NOMO-1 treated with dmso at 0.1 percent for 144 hours (cell line): ENCODE results near the gene HMOX1.
"Not testable (repeated sequence)": the region's sequence is repeated elsewhere in the genome, so short reads cannot be mapped to it uniquely, and the experiment has no call there.

ENCODE experiments used
- DNase-seq: peaks from one replicate; lab custom pipeline; 2025; ENCODE audit not compliant: unreplicated experiment; lab: John Stamatoyannopoulos, UW

Gene HMOX1

GRCh38 chr22:35349704-35350538 is 31.0 kb upstream of the HMOX1 start:
- DNase-seq: no peak

- DNase-seq: peak; percentile 82
Measured at GRCh38 chr22:35350539-35351503, 30.1 kb upstream of the HMOX1 start.

- peak; percentile 79 for DNase-seq
Measured at GRCh38 chr22:35352214-35353111, 28.4 kb upstream of the HMOX1 start.

- DNase-seq: no peak
Measured at GRCh38 chr22:35353318-35353717, 27.6 kb upstream of the HMOX1 start.

GRCh38 chr22:35354068-35354467 is 26.8 kb upstream of the HMOX1 start:
- DNase-seq: no peak

- no peak for DNase-seq
Measured at GRCh38 chr22:35357883-35358621, 22.8 kb upstream of the HMOX1 start.

GRCh38 chr22:35359380-35360065 is 21.4 kb upstream of the HMOX1 start:
- DNase-seq: no peak

- DNase-seq: no peak
Measured at GRCh38 chr22:35361001-35361558, 19.8 kb upstream of the HMOX1 start.

- DNase-seq: no peak
Measured at GRCh38 chr22:35363566-35364086, 17.3 kb upstream of the HMOX1 start.

GRCh38 chr22:35364230-35364629 is 16.7 kb upstream of the HMOX1 start:
- not testable (repeated sequence) for DNase-seq

GRCh38 chr22:35367331-35367886 is 13.5 kb upstream of the HMOX1 start:
- peak; percentile 63 for DNase-seq

GRCh38 chr22:35368386-35368785 is 12.5 kb upstream of the HMOX1 start:
- no peak for DNase-seq

- no peak for DNase-seq
Measured at GRCh38 chr22:35369996-35370395, 10.9 kb upstream of the HMOX1 start.

GRCh38 chr22:35373781-35374180 is 7.1 kb upstream of the HMOX1 start:
- no peak for DNase-seq

- DNase-seq: no peak
Measured at GRCh38 chr22:35375031-35375430, 5.9 kb upstream of the HMOX1 start.

GRCh38 chr22:35375526-35375925 is 5.4 kb upstream of the HMOX1 start:
- DNase-seq: no peak

- peak; percentile 96 for DNase-seq
Measured at GRCh38 chr22:35376728-35377472, 4.0 kb upstream of the HMOX1 start.

GRCh38 chr22:35377735-35378134 is 3.2 kb upstream of the HMOX1 start:
- DNase-seq: no peak
